ENCODE results near the gene LUC7L3. TPM values are rescaled to one million over a fixed set of nuclear protein-coding genes. Genes with fewer than 3 reads are reported as not detected.

LUC7L3 gene
- total and polyA plus RNA-seq, 2 of the 13 experiments (the other 11 are each of a cell fraction or from before 2014, with no cell fraction given) = 108 to 120 TPM

GRCh38 chr17:50802609-50803571 lies 83.5 kb downstream of the LUC7L3 start (continued):
- TF ChIP-seq KLF15 (CRISPR knock-in tag; IDR thresholded peaks at IDR 0.05; ENCODE audit: borderline replicate concordance) (no peak; the same call in 1 of the 2 replicates), ZFX (CRISPR knock-in tag; IDR thresholded peaks at IDR 0.05; ENCODE audit: low read depth) (peak; percentile 43; the same call in 1 of the 2 replicates), CAMTA2 (CRISPR knock-in tag; IDR thresholded peaks at IDR 0.05; ENCODE audit: borderline replicate concordance) (0 out of 2 replicates have a peak, but pooled peaks have one; percentile 60), LCORL (IDR thresholded peaks at IDR 0.05) (no peak), LCORL (CRISPR knock-in tag; IDR thresholded peaks at IDR 0.05) (peak; percentile 80), ZNF704 (CRISPR knock-in tag; IDR thresholded peaks at IDR 0.05; ENCODE audit: borderline replicate concordance) (0 out of 2 replicates have a peak, but pooled peaks have one; percentile 43), NFIC (IDR thresholded peaks at IDR 0.05; ENCODE audit: low read length) (no peak), PHF20 (CRISPR knock-in tag; IDR thresholded peaks at IDR 0.05) (no peak), TARDBP (CRISPR knock-in tag; IDR thresholded peaks at IDR 0.05) (peak; percentile 45; the same call in 1 of the 2 replicates), ZFP82 (CRISPR knock-in tag; IDR thresholded peaks at IDR 0.05; ENCODE audit: borderline replicate concordance) (no peak), ZNF841 (CRISPR knock-in tag; IDR thresholded peaks at IDR 0.05; ENCODE audit: borderline replicate concordance) (no peak), ZNF264 (CRISPR knock-in tag; IDR thresholded peaks at IDR 0.05) (0 out of 2 replicates have a peak, but pooled peaks have one; percentile 38), ZNF280D (CRISPR knock-in tag; IDR thresholded peaks at IDR 0.05) (no peak), CREB3 (CRISPR knock-in tag; IDR thresholded peaks at IDR 0.05) (no peak), ZNF317 (CRISPR knock-in tag; IDR thresholded peaks at IDR 0.05) (0 out of 2 replicates have a peak, but pooled peaks have one; percentile 38), ZNF441 (CRISPR knock-in tag; IDR thresholded peaks at IDR 0.05; ENCODE audit: borderline replicate concordance) (no peak)
